ENCODE measurements around the gene ZNF618. TPM values are rescaled to one million over a fixed set of nuclear protein-coding genes. Genes with fewer than 3 reads are reported as not detected.

The ZNF618 gene
- total RNA-seq, 2 experiments from 2014 or later: not detected

GRCh38 chr9:113931140-113931539, 55.0 kb downstream of the ZNF618 start:
- BruUV-seq (replicated peaks): no TSS peak
- H3K79me2 ChIP-seq (ENCODE audit: insufficient read depth, low read depth, low read length): no peaks in the 10 kb centered on the region
- no peak overlapping the region for H2AFZ ChIP-seq (ENCODE audit: low read length)
- no peaks in the 10 kb centered on the region for H3K36me3 ChIP-seq (ENCODE audit: insufficient read depth, low read length)
- ChIA-PET CTCF (ENCODE audit: unreplicated experiment) (no interaction called here), POLR2A (no interaction called here)
- no peaks in the 10 kb centered on the region for H3K9me2 ChIP-seq (ENCODE audit: insufficient read depth, low read length)
- no peak overlapping the region for H3K27ac ChIP-seq (ENCODE audit: low read depth, low read length, poor library complexity, severe bottlenecking)
- no peaks in the 10 kb centered on the region for H3K9me3 ChIP-seq (ENCODE audit: low read length)
- intact Hi-C loops (cut with micrococcal nuclease; ENCODE audit: unreplicated experiment): no loop called here
- TF ChIP-seq EZH2phosphoT487 (IDR thresholded peaks at IDR 0.05; ENCODE audit: borderline replicate concordance, low read depth, low read length): no peak
- no peak for TF ChIP-seq CTCF (conservative IDR thresholded peaks at IDR 0.05; ENCODE audit: low read length)
- no peaks in the 10 kb centered on the region for H4K20me1 ChIP-seq (ENCODE audit: insufficient read depth, low read length)
- no peak for DNase-seq (ENCODE audit: low spot score)
- H3K4me3 ChIP-seq (ENCODE audit: low read depth, low read length, poor library complexity, severe bottlenecking): no peak overlapping the region
- H3K4me2 ChIP-seq (ENCODE audit: low read length): no peak overlapping the region
- H3K4me1 ChIP-seq (ENCODE audit: insufficient read depth, low read length, poor library complexity, severe bottlenecking): no peaks in the 10 kb centered on the region

- no peaks in the 10 kb centered on the region for H3K4me1 ChIP-seq (ENCODE audit: insufficient read depth, low read length, poor library complexity, severe bottlenecking)
- CTCF ChIA-PET (ENCODE audit: unreplicated experiment): no interaction called here
- TF ChIP-seq EZH2phosphoT487 (IDR thresholded peaks at IDR 0.05; ENCODE audit: borderline replicate concordance, low read depth, low read length) (no peak), CTCF (conservative IDR thresholded peaks at IDR 0.05; ENCODE audit: low read length) (no peak)
- no peak overlapping the region for H3K4me2 ChIP-seq (ENCODE audit: low read length)
- POLR2A ChIA-PET: no interaction called here
- no peak overlapping the region for H3K4me3 ChIP-seq (ENCODE audit: low read depth, low read length, poor library complexity, severe bottlenecking)
- intact Hi-C loops (cut with micrococcal nuclease; ENCODE audit: unreplicated experiment): no loop called here
- H3K36me3 ChIP-seq (ENCODE audit: insufficient read depth, low read length): no peaks in the 10 kb centered on the region
- no peak overlapping the region for H2AFZ ChIP-seq (ENCODE audit: low read length)
- no peaks in the 10 kb centered on the region for H4K20me1 ChIP-seq (ENCODE audit: insufficient read depth, low read length)
- no peaks in the 10 kb centered on the region for H3K9me2 ChIP-seq (ENCODE audit: insufficient read depth, low read length)
- no peaks in the 10 kb centered on the region for H3K79me2 ChIP-seq (ENCODE audit: insufficient read depth, low read depth, low read length)
- H3K27ac ChIP-seq (ENCODE audit: low read depth, low read length, poor library complexity, severe bottlenecking): no peak overlapping the region
- DNase-seq (ENCODE audit: low spot score): no peak
- BruUV-seq (replicated peaks): no TSS peak
- no peaks in the 10 kb centered on the region for H3K9me3 ChIP-seq (ENCODE audit: low read length)
Measured at GRCh38 chr9:113931777-113932176, 55.7 kb downstream of the ZNF618 start.

GRCh38 chr9:113932906-113933584, 56.9 kb downstream of the ZNF618 start:
- Histone ChIP-seq H3K4me2 (ENCODE audit: low read length) (no peak overlapping the region), H3K4me1 (ENCODE audit: insufficient read depth, low read length, poor library complexity, severe bottlenecking) (no peaks in the 10 kb centered on the region), H3K79me2 (ENCODE audit: insufficient read depth, low read depth, low read length) (no peaks in the 10 kb centered on the region), H3K9me3 (ENCODE audit: low read length) (no peaks in the 10 kb centered on the region), H3K36me3 (ENCODE audit: insufficient read depth, low read length) (no peaks in the 10 kb centered on the region), H3K27ac (ENCODE audit: low read depth, low read length, poor library complexity, severe bottlenecking) (no peak overlapping the region), H2AFZ (ENCODE audit: low read length) (no peak overlapping the region), H3K9me2 (ENCODE audit: insufficient read depth, low read length) (no peaks in the 10 kb centered on the region), H4K20me1 (ENCODE audit: insufficient read depth, low read length) (no peaks in the 10 kb centered on the region), H3K4me3 (ENCODE audit: low read depth, low read length, poor library complexity, severe bottlenecking) (no peak overlapping the region)
- DNase-seq (ENCODE audit: low spot score): no peak
- POLR2A ChIA-PET: no interaction called here
- intact Hi-C loops (cut with micrococcal nuclease; ENCODE audit: unreplicated experiment): no loop called here
- no TSS peak for BruUV-seq (replicated peaks)
- CTCF ChIA-PET (ENCODE audit: unreplicated experiment): no interaction called here
- TF ChIP-seq EZH2phosphoT487 (IDR thresholded peaks at IDR 0.05; ENCODE audit: borderline replicate concordance, low read depth, low read length): no peak
- no peak for TF ChIP-seq CTCF (conservative IDR thresholded peaks at IDR 0.05; ENCODE audit: low read length)
